Bronchial epithelial cell (primary cell): Measurements from ENCODE around the gene SCCPDH. TPM values are rescaled to one million over a fixed set of nuclear protein-coding genes. Genes with fewer than 3 reads are reported as not detected.
A peak's percentile ranks its signal among the peaks of the same experiment; 100 is the strongest.

ENCODE experiments used
- DNase-seq: peaks from one replicate; pipeline ENCODE4 v3.0.0-alpha.2; 2010; ENCODE audit warnings: low read depth
- FAIRE-seq: peaks from 2 replicates; lab custom pipeline; 2011; peaks lifted over from hg19 to GRCh38; lab: Jason Lieb, UNC
- H3K27me3 ChIP-seq: 2 replicates; pipeline ENCODE4 v1.5.1; 2011; ENCODE audit warnings: low read length; ENCODE audit not compliant: control insufficient read depth, insufficient read depth
- H3K36me3 ChIP-seq: 2 replicates; pipeline ENCODE4 v1.5.1; 2011; ENCODE audit warnings: low read length; ENCODE audit not compliant: control insufficient read depth, insufficient read depth
- H3K4me3 ChIP-seq: 2 replicates; pipeline ENCODE4 v1.5.1; 2011; ENCODE audit warnings: mild to moderate bottlenecking, low read depth, low read length, control low read depth
- CTCF ChIP-seq: IDR thresholded peaks from 2 replicates; pipeline ENCODE4 v1.5.1; 2011; ENCODE audit warnings: mild to moderate bottlenecking, moderate library complexity, low read length, control low read depth, inconsistent platforms; ENCODE audit not compliant: insufficient read depth, severe bottlenecking
- total RNA-seq: library from RNA; depleted of rRNA; stranded (reverse); fragments of >200 nt; gene quantifications from 2 replicates; pipeline ENCODE4 v1.2.1, GENCODE V29; 2014

SCCPDH gene
- total RNA-seq, 1 donor from 2014 or later: 3.7 TPM

GRCh38 chr1:246773213-246773641 is 49.0 kb downstream of the SCCPDH start:
- FAIRE-seq (no peak), DNase-seq (peak; percentile 69)
- Histone ChIP-seq H3K4me3 (no peak overlapping the region), H3K36me3 (no peaks in the 10 kb centered on the region), H3K27me3 (no peaks in the 10 kb centered on the region)
- no peak for TF ChIP-seq CTCF

DNA sequence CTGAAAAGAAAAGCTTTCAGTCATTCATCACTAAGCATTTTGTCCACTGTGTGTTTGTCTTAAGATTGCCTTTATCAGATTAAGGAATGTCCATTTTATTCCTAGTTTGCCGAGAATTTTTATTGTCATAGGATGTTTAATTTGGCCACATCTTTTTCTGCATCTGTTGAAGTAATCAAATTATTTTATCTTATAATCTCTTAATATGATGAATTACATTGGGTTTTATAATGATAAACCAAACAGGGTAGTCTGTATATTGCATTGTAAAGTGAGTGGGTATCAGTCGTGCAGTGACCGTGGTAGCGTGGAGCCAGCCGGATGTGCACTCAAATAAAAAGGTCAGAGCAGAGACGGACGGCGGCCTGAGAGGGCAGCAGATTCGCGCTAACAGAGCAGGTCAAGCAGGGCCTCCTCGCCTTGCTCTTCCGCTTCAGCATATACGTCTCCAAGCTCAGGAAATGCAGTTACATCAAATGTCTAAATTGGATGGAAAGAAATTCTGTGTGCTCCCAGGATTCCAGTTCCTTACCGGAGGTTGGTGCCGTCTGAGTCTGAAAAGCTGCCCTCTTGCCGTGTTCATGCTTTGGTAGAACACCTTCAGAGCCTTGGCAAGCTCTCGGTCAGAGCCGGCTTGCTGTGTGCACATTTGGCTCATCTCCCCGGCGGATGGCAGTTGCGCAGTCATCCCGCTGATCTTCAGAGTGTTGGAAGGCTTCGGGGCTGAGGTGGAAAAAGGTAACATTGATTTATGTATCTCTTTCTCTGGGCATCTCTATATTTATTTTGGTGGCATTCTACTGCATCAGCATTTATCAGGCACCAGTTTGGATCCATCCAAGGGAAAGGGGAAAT is 51.5 kb downstream of the SCCPDH start:
- DNase-seq (no peak), FAIRE-seq (no peak)
- Histone ChIP-seq H3K36me3 (no peaks in the 10 kb centered on the region), H3K4me3 (no peak overlapping the region), H3K27me3 (no peaks in the 10 kb centered on the region)
- TF ChIP-seq CTCF: no peak

- DNase-seq: no peak
- Histone ChIP-seq H3K4me3 (no peak overlapping the region), H3K27me3 (no peaks in the 10 kb centered on the region), H3K36me3 (no peaks in the 10 kb centered on the region)
- FAIRE-seq: no peak
- no peak for TF ChIP-seq CTCF
Measured at GRCh38 chr1:246776923-246777322, 52.7 kb downstream of the SCCPDH start.

GRCh38 chr1:246778663-246779062 is 54.5 kb downstream of the SCCPDH start:
- H3K36me3 ChIP-seq: no peaks in the 10 kb centered on the region
- no peaks in the 10 kb centered on the region for H3K27me3 ChIP-seq
- H3K4me3 ChIP-seq: no peak overlapping the region
- no peak for FAIRE-seq
- DNase-seq: no peak
- no peak for TF ChIP-seq CTCF

GRCh38 chr1:246779561-246780175 is 55.5 kb downstream of the SCCPDH start:
- Histone ChIP-seq H3K27me3 (no peaks in the 10 kb centered on the region), H3K36me3 (no peaks in the 10 kb centered on the region), H3K4me3 (no peak overlapping the region)
- no peak for TF ChIP-seq CTCF
- DNase-seq: no peak
- FAIRE-seq: no peak

DNA sequence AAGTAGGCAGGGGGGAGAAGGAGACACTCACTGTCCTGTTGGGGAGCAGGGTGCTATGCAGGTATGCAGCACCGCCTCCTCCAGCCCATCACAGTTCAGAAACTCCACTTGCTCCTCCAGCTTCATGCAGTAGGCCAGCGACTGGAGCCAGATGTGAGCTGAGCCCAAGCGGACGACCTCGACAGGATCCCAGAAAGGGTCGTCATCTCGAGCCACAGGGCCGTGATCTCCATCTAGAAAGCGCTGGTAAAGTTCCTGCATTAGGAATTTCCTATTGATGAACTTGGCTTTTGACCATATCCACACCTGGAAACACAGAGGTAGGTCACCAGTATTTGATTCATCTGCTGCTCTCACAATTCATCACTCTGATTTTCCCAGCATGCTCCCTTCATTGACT is 56.1 kb downstream of the SCCPDH start:
- no peak for TF ChIP-seq CTCF
- DNase-seq: no peak
- H3K4me3 ChIP-seq: no peak overlapping the region
- no peaks in the 10 kb centered on the region for H3K27me3 ChIP-seq
- H3K36me3 ChIP-seq: no peaks in the 10 kb centered on the region
- no peak for FAIRE-seq
